Thyroid gland (tissue), 4 donors: ENCODE data around the gene THSD7A. TPM values are rescaled to one million over a fixed set of nuclear protein-coding genes. Genes with fewer than 3 reads are reported as not detected.

ENCODE experiments used
- DNase-seq, 2 donors: peaks; one replicate each; pipeline ENCODE4 v3.0.0-alpha.2; 2019
- H3K27ac ChIP-seq, 3 donors: fragments of 200-600 bp; sonication (generic); 1 replicate in 2 of 3; 2 replicates in 1 of 3; pipeline ENCODE4 v1.5.1; 2016 to 2019; ENCODE audit warnings: mild to moderate bottlenecking in 1 of 3, moderate library complexity in 1 of 3
- H3K27me3 ChIP-seq: fragments of 200-600 bp; sonication (generic); one replicate; pipeline ENCODE4 v1.5.1; 2019
- H3K36me3 ChIP-seq, 2 donors: fragments of 200-600 bp; sonication (generic); one replicate each; pipeline ENCODE4 v1.5.1; 2016 to 2019
- H3K4me1 ChIP-seq, 2 donors: fragments of 200-600 bp; sonication (generic); one replicate each; pipeline ENCODE4 v1.5.1; 2017 to 2019
- H3K4me3 ChIP-seq, 3 donors: fragments of 200-600 bp; sonication (generic); replicated peaks in 1 of 3; 1 replicate in 2 of 3; 2 replicates in 1 of 3; pipeline ENCODE4 v1.5.1; 2016; ENCODE audit warnings: mild to moderate bottlenecking in 1 of 3
- H3K9me3 ChIP-seq: fragments of 200-600 bp; sonication (generic); one replicate; pipeline ENCODE4 v1.5.1; 2017
- CTCF ChIP-seq, 6 experiments: fragments of 200-600 bp in 3 of 6; fragments of 450-650 bp in 3 of 6; sonication (generic) in 3 of 6; IDR thresholded peaks; one replicate each; pipeline ENCODE4 v1.5.1; 2016 to 2019; ENCODE audit warnings: antibody characterized with exemption in 6 of 6, mild to moderate bottlenecking in 2 of 6, inconsistent platforms in 1 of 6, moderate library complexity in 1 of 6
- POLR2A ChIP-seq, 2 donors: fragments of 450-650 bp; IDR thresholded peaks; one replicate each; pipeline ENCODE4 v1.6.1; 2017; ENCODE audit warnings: antibody characterized with exemption in 2 of 2, mild to moderate bottlenecking in 2 of 2, moderate library complexity in 1 of 2
- WGBS, 2 donors: methylation state at CpG; one replicate each; pipeline ENCODE4 v1.1.5; 2017; 5-methylcytosine and 5-hydroxymethylcytosine counted together
- intact Hi-C: fragments of 100-400 bp; cut with DNase I; formaldehyde crosslinking; loops from one replicate; pipeline ENCODE4 v1.15.1; 2023
- total RNA-seq, 4 donors: library from RNA; depleted of rRNA; stranded (reverse); fragments of >200 nt; gene quantifications; one replicate each; pipeline ENCODE4 v1.2.3, GENCODE V29; 2016

THSD7A gene
- total RNA-seq, 4 donors from 2014 or later: 4.2 to 6.1 (median 5.8) TPM

- WGBS, 2 donors: 52 to 74% methylated on average over 1 of the region's 1 CpG
- H3K4me1 ChIP-seq: no peaks in the 10 kb centered on the region
- intact Hi-C loops: no loop called here
- H3K36me3 ChIP-seq: no peaks in the 10 kb centered on the region
- no peaks in the 10 kb centered on the region for H3K27me3 ChIP-seq
- H3K4me3 ChIP-seq: no peak overlapping the region
- H3K9me3 ChIP-seq: no peaks in the 10 kb centered on the region
- DNase-seq: no peak
- TF ChIP-seq CTCF (IDR thresholded peaks at IDR 0.05) (no peak), POLR2A (IDR thresholded peaks at IDR 0.05) (no peak)
- no peak overlapping the region for H3K27ac ChIP-seq
Measured at GRCh38 chr7:11742496-11742895, 89.5 kb downstream of the THSD7A start.

GRCh38 chr7:11737723-11738122, 94.3 kb downstream of the THSD7A start:
- H3K9me3 ChIP-seq: no peaks in the 10 kb centered on the region
- H3K4me3 ChIP-seq: no peak overlapping the region
- H3K4me1 ChIP-seq: no peaks in the 10 kb centered on the region
- no peaks in the 10 kb centered on the region for H3K36me3 ChIP-seq
- intact Hi-C loops: no loop called here
- TF ChIP-seq POLR2A (IDR thresholded peaks at IDR 0.05) (no peak), CTCF (IDR thresholded peaks at IDR 0.05) (no peak)
- H3K27me3 ChIP-seq: no peaks in the 10 kb centered on the region
- no peak for DNase-seq
- no peak overlapping the region for H3K27ac ChIP-seq

GRCh38 chr7:11732207-11732606, 99.8 kb downstream of the THSD7A start:
- no peak for DNase-seq
- intact Hi-C loops: no loop called here
- H3K27ac ChIP-seq: no peak overlapping the region
- no peak for TF ChIP-seq CTCF (IDR thresholded peaks at IDR 0.05)
- no peak for TF ChIP-seq POLR2A (IDR thresholded peaks at IDR 0.05)
- no peaks in the 10 kb centered on the region for H3K27me3 ChIP-seq
- H3K4me1 ChIP-seq: no peaks in the 10 kb centered on the region
- no peaks in the 10 kb centered on the region for H3K9me3 ChIP-seq
- WGBS, 2 donors: 89 to 92% methylated on average over 4 of the region's 4 CpGs
- no peak overlapping the region for H3K4me3 ChIP-seq
- no peaks in the 10 kb centered on the region for H3K36me3 ChIP-seq

- Histone ChIP-seq H3K4me3 (no peak overlapping the region), H3K36me3 (no peaks in the 10 kb centered on the region), H3K27ac (no peak overlapping the region), H3K9me3 (no peaks in the 10 kb centered on the region), H3K27me3 (no peaks in the 10 kb centered on the region), H3K4me1 (no peaks in the 10 kb centered on the region)
- 93 to 97% methylated on average over 1 of the region's 1 CpG for WGBS, 2 donors
- no peak for DNase-seq
- intact Hi-C loops: no loop called here
- no peak for TF ChIP-seq POLR2A (IDR thresholded peaks at IDR 0.05)
- TF ChIP-seq CTCF (IDR thresholded peaks at IDR 0.05): no peak
Measured at GRCh38 chr7:11730725-11731124, 101.3 kb downstream of the THSD7A start.

- no peaks in the 10 kb centered on the region for H3K4me1 ChIP-seq
- H3K27ac ChIP-seq: no peak overlapping the region
- intact Hi-C loops: no loop called here
- no peak for DNase-seq
- no peaks in the 10 kb centered on the region for H3K27me3 ChIP-seq
- no peaks in the 10 kb centered on the region for H3K36me3 ChIP-seq
- no peaks in the 10 kb centered on the region for H3K9me3 ChIP-seq
- no peak overlapping the region for H3K4me3 ChIP-seq
- TF ChIP-seq CTCF (IDR thresholded peaks at IDR 0.05) (no peak), POLR2A (IDR thresholded peaks at IDR 0.05) (no peak)
- WGBS, 2 donors: 83 to 84% methylated on average over 1 of the region's 1 CpG
Measured at GRCh38 chr7:11727864-11728263, 104.1 kb downstream of the THSD7A start.
